ENCODE results near the gene NUP93.
"Not testable (repeated sequence)": the region's sequence is repeated elsewhere in the genome, so short reads cannot be mapped to it uniquely, and the experiment has no call there.

Gene NUP93

DNA sequence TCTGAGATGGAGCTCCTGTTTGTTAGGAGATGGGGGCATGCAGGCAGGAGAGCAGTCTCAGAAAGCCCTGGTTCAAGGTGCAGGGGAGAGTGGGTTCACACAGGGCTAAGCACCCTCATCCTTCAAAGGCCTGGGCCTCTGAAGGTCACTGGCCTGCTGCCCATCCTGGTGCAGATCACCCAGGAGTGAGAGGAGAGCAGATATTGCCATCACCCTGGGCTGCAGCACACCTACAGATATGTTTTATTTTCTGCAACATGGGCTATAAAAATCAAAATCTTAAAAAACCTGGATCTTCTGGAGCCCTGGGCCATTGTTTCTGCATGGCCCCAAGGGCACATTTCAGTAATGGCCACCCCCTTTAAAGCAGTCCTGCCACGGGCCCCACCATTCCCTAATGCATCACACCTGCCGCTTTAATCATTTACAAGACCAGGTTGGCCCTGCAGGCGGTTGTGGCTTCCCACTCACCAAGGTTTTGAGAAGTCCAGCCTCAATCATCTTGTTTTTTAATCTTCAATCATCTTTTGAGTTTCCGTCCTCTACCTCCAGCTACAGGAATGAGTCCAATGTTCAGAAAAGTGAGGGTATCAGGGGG, 20.4 kb upstream of the NUP93 start:
- DNase-seq (ENCODE audit: low read depth), result no peak

DNA sequence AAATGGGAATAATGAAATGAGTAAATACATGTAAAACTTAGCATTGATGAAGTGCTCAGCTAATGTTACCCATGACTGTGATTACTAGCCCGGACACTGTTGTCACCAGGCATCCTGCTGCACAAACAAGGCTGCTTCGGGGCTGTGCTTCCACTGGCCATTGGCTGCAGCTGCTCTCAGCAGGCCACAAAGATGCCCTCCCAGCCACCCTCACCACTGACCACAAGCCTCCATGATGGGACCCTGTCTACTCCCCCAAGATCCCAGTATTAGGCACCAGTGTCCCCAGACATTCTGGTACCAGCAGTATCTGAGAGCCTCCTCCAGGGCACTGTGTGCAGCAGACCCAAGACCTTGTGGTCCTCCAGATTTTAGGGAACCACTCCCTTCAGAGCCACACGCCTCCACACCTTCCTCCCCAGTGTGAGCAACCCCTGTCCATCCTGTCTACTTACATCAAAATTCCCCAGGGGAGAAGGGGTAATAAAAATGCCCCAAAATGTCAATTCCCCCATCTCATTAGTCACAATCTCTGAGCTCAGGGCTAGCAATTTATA, 19.7 kb upstream of the NUP93 start:
- DNase-seq (ENCODE audit: low read depth), result no peak

DNA sequence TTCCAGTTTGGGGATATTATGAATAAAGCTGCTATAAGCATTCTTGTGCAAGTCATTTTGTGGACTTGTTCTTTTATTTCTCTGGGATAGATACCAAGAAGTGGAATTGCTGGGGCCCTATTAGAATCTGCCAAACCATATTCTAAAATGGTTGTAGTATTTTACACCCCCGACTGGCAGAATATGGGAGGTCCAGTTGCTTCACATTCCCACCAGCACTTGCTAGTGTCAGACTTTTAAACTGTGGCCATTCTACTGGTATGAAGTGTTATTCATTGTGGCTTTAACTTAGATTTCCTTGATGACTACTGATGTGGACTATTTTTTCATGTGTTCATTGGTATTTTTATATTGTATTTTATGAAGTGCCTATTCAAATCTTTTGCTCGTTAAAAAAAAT, 18.1 kb upstream of the NUP93 start:
- no peak for DNase-seq (ENCODE audit: low read depth)

DNA sequence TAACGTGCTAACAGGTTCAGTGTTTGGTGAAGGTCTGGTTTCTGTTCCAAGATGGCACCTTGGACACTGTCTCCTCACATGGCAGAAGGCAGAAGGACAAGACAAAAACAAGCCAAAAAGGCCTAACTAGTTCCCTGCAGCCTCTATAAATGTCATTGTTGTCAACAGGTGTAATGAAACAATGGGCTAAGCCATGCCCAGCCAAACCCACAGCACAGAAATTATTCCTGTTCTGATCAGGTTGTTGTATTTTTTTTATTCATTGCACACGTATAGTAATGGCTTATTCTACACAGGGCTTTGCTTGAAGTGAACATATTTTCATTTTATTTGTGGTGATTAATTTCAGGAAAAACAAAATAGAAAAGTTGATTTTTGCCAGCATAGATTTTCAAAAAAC, 16.1 kb upstream of the NUP93 start:
- no peak for DNase-seq (ENCODE audit: low read depth)

DNA sequence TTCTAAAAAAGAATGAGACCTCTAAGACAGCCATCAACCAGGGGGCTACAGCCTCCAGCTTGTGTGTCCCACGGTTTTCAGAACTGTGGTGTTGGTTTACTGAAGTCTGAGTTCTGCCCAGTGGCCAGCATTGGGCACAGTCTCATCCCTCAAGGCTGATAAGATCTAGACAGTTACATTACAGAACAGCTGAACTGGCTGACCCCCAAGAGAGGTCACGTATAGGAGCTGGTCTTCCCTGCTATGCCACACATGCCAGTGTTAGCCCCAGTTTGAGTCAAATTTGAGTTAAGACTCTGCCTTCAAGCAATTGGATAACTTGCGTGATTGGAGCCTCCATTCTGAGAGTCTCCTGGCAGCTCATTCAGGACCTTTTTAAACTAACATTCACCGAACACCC, 14.8 kb upstream of the NUP93 start:
- no peak for DNase-seq (ENCODE audit: low read depth)

DNA sequence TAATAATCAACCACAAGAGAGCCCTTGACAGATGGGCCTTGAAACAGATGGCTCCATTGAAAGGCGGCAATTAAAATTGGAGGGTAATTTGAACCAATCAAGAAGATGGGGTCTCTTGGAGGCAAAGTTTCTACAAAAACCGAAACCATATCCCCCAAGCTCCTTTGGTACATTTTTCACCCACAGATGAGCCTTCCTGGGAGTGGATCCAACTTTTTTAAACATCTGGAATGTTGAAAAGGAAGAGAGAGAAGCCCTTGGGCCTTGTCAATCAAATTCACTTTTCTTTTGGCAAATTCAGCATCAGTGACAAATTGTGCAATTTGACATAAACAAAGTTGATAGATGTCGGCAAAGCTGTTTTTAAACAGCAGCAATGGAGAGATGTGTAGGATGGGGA, 13.2 kb upstream of the NUP93 start:
- no peak for DNase-seq (ENCODE audit: low read depth)

DNA sequence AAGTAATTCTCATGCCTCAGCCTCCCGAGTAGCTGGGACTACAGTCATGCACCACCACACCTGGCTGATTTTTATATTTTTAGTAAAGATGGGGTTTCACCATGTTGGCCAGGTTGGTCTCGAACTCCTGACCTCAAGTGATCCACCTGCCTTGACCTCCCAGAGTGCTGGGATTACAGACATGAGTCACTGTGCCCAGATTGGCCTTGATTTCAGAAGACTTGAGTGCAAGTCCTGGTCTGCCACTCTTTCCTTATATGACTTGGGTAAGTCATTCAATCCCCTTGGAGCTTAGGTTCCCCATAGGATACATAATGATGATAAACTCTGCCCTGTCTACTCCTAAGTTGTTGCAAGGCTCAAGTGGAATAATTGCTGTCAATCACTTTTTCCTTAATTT, 12.4 kb upstream of the NUP93 start:
- DNase-seq (ENCODE audit: low read depth), result not testable (repeated sequence)

DNA sequence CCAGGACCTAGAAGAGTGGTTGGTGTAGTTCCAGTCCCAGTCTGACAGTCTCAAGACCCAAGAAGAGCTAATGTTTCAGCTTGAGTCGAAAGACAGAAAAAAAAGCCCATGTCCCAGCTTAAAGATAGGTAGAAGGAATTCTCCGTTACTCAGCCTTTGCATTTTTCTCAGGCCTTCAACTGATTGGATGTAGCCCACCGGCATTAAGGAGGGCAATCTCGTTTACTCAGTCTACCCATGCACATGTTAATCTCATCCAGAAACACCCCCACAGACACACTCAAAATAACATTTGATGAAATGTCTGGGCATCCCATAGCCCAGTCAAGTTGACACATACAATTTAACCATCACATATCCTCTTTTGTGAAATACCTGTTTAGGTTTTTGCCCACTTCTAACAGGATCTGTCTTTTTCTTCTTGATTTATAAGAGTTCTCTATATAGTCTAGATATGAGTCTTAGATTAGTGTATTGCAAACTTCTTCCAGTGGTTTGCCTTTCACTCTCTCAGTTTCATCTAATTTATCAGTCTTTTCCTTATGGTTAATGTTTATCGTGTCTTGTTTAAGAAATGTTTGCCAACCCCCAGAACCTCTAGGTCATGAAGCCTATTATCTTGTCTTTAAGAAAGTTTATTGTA, 7.6 kb upstream of the NUP93 start:
- no peak for DNase-seq (ENCODE audit: low read depth)

DNA sequence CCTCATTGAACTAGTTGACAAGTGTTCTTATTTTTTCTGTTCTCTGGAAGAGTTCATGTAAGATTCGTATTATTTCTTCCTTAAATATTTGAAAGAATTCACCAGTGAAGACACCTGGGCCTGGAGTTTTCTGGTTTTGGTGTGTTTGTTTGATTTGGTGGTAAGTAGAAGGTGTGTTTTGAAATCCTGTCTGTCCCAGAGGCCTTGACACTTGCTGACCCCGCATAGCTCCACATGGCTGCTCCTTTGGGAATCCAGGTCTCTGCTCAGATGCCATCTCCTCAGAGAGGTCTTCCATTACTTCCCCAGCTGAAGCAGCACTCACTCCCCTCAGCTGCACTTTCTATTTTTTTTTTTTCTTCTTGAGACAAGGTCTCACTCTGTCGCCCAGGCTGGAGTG, 5.7 kb upstream of the NUP93 start:
- DNase-seq (ENCODE audit: low read depth), result no peak

DNA sequence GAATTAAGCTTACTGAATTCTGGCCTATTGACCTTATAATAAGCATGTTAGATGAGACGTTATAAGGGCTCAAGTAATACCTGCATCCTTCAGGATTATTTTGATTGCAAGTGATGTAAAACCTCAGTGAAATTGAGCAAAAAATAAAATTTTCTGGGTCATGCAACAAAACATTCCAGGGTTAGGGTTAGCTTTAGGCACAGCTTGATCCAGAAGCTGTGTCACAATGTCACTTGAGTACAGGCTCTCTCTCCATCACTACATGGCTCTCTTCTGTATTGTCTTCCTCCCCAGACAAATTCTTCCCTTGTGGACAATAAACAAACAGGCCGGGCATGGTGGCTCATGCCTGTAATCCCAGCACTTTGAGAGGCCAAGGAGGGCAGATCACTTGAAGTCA, 3.6 kb upstream of the NUP93 start:
- no peak for DNase-seq (ENCODE audit: low read depth)

DNA sequence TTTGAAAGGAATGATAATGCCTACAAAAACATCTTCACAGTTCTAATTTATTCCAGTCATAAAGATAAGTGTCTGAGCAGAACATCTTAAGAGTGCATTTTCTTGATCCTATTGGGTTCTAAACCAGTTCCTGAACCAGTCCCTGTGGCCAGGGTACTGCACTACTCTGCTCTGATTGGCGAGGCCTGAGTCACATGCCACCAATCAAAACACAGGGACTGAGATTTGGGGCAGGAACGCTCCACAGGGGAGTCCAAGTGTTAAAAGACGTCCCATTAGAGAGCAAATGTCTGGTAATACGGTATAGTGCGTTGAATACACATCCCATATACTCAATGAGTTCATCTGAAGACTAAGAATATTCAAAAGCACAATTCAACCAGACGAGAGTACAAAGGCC, 3.0 kb upstream of the NUP93 start:
- DNase-seq (ENCODE audit: low read depth), result no peak

DNA sequence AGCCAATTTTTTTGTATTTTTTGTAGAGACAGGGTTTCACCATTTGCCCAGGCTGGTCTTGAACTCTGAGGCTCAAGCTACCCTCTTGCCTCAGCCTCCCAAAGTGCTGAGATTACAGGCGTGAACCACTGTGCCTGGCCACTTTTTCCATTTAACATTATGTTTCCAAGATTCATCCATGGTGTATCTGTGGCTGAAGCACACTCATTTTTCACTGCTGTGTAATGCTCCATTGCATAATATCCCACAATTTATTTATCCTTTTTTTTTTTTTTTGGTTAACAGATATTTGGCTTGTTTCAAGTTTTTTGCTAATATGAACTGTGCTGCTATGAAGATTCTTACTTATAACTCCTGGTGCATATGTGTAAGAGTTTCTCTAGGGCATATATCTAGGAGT, 1.9 kb upstream of the NUP93 start:
- DNase-seq (ENCODE audit: low read depth), result no peak

DNA sequence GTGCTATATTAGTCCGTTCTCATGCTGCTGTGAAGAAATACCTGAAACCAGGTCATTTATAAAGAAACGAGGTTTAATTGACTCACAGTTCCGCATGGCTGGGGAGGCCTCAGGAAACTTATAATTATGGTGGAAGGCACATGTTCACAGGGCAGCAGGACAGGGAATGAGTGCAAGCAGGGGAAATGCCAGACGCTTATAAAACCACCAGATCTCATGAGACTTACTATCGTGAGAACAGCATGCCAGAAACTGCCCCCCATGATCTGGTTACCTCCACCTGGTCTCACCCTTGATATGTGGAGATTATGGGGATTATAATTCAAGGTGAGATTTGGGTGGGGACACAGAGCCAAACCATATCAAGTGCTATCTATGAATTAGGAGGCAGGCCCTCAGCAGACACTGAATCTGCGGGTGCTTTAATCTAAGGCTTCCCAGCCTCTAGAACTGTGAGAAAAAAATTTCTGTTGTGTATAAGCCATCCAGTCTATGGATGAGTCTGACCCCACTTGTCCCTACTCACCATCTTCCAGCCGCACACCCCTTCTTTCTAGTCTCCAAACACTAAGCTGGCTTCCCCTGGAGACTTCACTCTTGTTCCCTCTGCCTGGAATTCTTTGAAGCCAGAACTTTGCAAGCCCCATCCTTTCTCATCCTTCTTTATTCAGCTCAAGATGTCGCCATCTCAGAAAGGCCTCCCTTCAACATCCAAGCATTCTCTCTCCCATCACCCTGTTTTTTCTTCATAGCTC, 772 bp upstream of the NUP93 start:
- no peak for DNase-seq (ENCODE audit: low read depth)

DNA sequence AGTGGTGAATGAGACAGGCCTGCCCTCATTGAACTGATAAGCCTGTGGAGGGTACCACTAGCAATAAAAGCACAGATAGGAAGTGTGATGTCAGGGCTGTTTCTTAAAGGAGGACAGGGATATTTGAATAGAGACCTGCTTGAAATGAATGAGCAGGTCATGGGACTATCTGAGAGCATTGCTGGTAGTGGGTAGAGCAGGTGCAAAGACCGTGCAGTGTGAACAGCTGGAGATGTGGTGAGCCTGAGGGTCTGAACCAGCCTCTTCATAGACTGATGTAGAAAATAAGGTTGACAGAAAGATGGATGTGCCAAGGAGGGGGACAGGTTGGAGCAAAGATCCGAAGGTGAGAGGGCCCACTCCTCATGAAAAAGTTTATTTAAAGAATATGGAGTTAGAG, 2.4 kb downstream of the NUP93 start:
- DNase-seq (ENCODE audit: low read depth), result no peak

DNA sequence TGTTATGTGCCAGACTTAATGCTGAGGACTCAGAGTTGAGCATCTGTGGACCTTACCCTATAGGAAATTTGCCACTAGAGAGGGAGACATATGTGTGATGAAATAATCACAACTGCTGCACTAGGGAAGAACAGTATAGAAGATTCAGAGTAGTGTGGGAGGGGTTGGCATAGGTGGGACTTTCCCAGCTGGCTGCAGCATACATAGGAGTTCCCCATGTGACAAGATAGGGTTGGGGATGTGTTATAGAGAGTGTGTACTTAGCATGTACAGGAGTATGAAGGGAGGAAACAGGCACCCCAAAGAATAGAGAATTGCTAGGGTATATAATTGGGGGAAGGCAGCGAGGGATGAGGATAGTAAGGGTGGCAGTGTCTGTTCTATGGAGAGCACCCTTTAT, 2.9 kb downstream of the NUP93 start:
- no peak for DNase-seq (ENCODE audit: low read depth)

DNA sequence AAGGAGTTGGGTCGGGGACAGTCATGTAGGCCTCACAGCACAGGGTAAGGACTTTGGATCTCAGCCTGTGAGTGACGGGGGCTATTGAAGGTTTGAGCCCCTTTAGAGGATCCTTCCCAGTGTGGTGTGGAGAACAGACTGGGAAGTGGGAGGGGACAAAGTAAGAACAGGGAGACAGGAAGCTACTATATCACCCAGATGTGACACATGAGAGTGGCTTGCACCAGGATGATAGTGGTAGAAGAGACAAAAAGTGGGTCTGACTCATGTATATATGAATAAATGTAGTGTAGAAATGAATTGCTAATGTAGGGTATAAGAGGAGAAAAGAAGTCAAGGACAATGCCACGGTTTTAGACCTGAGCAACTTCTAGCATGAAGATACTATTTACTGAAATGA, 4.5 kb downstream of the NUP93 start:
- no peak for DNase-seq (ENCODE audit: low read depth)

DNA sequence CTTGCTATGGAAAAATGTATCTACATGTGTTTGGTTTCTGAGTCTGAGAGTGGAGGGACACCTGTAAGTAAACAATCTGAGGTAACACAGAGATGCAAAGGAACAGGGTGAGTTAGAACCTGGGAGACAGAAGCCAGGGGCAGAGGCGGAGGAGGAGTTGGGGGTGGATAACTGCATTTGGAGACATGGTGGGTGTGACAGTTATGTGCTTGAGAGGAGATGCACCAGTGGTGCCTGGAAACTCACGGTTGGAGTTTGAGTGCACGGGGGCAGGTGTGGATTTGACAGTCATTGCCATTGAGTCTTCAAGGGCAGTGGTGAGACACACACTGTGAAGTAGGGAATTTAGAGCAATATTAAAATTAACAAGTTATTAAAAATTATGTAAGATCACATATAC, 6.5 kb downstream of the NUP93 start:
- no peak for DNase-seq (ENCODE audit: low read depth)

DNA sequence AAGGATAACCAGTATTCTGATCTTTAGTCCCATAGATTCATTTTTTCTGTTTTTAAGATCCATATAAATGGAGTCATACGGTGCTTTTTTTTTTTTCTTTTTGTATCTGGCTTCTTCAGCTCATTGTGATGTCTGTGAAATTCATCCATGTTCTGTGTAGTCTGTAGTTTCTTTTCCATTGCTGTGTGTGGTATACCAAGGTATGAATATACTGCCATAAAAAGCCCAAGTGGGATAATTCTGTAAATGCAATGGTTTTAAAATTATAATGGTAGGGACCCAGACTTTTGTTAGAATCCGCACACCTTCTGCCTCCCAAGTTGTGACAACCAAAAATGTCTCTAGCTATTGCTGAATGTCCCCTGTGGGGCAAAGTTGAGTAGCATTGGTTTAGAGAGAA, 7.6 kb downstream of the NUP93 start:
- no peak for DNase-seq (ENCODE audit: low read depth)

DNA sequence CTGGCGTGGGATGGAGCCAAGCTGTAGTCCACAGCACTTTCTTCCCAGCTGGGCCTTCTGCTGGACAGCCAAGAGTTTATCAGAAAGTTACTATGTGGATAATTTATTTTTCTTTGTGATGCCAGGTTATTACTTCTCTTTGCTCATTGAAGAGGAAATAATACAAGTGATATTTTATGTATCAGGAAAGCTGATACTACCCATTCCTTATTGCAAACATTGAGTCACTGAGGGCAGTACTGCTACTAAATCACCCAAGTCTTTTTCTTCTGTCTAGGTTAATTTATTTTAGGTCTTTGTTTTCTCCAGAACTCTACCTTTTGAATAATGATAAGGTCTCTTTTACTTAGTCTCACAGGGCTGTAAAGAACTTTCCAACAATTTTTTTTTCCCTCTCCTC, 8.3 kb downstream of the NUP93 start:
- no peak for DNase-seq (ENCODE audit: low read depth)

DNA sequence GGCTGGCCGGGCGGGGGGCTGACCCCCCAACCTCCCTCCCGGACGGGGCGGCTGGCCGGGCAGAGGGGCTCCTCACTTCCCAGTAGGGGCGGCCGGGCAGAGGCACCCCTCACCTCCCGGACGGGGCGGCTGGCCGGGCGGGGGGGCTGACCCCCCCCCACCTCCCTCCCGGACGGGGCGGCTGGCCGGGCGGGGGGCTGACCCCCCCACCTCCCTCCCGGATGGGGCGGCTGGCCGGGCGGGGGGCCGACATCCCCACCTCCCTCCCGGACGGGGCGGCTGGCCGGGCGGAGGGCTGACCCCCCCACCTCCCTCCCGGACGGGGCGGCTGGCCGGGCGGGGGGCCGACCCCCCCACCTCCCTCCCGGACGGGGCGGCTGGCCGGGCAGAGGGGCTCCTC, 9.4 kb downstream of the NUP93 start:
- DNase-seq (ENCODE audit: low read depth), result not testable (repeated sequence)

DNA sequence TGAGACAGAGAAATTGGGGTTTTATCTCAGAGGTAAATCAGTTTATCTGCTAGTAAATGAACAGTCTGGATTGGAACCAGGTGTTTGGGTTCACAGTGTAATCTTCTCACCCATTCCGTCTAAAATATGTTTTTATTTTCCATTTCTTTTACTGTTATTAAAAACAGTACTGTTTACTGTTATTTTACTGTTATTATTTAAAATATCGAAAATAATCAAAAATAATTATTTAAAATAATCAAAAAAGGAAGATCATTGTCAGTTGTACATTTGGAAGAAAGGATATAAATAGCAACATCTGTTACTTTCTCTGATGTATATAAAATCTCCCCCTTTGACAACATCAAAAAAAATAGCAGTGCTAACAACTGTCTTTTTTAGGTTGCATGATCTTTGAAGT, 11.5 kb downstream of the NUP93 start:
- no peak for DNase-seq (ENCODE audit: low read depth)

DNA sequence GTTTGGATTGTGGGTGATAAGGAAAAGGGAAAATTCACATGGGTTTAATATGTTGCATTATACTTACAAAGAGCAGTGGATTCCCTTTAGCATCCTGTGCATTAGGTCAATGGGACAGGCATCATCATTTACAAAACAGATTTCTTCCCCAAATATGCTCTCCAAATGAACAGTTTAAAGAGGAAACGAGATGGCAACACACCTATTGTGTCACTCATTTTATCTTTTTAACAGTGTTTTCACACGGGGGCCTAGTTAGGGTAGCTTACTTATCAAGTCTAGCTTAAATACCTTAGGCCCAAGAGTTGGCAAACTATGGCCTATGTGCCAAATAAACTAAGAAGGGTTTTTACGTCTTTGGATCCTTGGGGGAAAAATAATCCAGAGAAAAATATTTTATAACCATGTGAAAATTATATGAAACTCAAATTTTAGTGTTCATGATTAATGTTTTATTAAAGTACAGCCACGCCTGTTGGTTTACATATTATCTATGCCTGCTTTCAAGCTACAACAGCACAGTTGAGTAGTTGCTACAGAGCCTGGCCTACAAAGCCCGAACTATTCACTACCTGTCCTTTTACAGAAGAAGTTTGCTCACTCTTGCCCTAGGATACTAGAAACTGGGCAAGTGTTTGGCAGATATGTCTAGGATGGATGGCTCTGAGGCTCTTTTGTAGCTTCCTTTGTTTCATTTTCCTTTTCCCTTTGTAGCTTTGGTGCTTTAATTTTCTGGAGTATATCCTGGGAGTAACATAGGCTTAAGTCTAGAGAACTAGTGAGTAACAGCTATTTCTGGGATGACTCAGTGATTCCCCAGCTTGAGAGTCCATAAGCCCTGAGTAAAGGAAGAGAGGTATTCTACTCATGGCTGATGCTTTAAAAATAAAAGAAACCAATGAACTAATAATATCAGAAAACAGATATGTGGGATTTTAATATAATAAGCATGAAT, 12.4 kb downstream of the NUP93 start:
- no peak for DNase-seq (ENCODE audit: low read depth)

Data from activated T-helper 9 cell treated with anti-CD3 and anti-CD28 coated beads, Interleukin-2, amount 50 U/mL, for 16 hours (primary cell).